T-helper 1 cell (primary cell): ENCODE results near the gene MTFR2.
A peak's percentile ranks its signal among the peaks of the same experiment; 100 is the strongest.

Source experiments
- DNase-seq, 5 donors: peaks; one replicate each; pipeline ENCODE4 v3.0.0-alpha.2; 2012 to 2020
- total RNA-seq, 4 donors: gene quantifications; one replicate each; lab custom pipeline; 2026; lab: John Stamatoyannopoulos, UW

The MTFR2 gene
- total RNA-seq, result 1.2 to 4.3 (median 3.3) reads per million in 4 donors

- peak; percentile 85 to 98 (median 92) for DNase-seq
Observed at GRCh38 chr6:136249811-136250685, at the start of gene MTFR2. Gene MTFR2, minus strand, starts transcription at chr6:136250311. Its CDS starts 1,212 bp downstream, at chr6:136249099.

DNA sequence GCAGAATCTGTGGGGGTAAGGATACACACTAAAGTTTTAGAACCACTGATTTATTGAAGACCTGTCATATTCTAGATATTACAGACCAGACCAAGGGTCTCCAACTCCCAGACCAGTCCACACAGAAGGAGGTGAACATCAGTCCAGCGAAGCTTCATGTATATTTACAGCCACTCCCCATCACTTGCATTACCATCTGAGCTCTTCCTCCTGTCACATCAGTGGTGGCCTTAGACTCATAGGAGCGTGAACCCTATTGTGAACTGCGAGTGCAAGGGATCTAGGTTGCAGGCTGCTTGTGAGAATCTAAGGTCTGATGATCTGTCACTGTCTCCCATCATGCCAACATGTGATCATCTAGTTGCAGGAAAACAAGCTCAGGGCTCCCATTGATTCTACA is 44.5 kb upstream of the MTFR2 start:
- no peak for DNase-seq

DNA sequence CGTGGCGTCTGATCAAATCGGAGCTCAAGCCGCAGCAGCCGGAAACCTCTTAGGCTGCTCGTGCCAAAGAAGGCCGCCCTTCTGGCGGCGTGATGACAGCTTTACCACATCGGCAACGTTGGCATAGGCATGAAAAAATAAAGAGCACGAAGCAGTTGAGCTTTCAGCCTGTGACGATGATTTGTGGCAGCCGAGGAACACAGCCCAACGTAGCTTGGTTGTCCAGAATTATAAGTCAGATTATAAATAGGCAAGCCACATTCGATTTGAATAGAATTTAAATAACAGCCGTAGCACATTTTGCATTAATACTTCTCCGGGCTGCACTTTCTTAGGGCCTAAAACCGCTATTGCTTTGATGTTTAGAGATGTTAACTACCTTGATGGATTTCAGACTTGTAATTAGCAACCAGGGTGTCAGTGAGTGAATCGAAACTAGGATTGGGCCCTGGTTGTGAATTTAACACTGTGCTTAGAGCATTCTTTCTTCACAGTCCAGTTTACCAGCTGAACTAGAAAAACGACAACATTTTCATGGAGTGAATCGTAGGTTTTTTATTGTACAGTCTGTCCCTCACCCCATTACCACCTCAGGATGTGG is 40.4 kb upstream of the MTFR2 start:
- DNase-seq, result peak; percentile 67 to 94 (median 79)

DNA sequence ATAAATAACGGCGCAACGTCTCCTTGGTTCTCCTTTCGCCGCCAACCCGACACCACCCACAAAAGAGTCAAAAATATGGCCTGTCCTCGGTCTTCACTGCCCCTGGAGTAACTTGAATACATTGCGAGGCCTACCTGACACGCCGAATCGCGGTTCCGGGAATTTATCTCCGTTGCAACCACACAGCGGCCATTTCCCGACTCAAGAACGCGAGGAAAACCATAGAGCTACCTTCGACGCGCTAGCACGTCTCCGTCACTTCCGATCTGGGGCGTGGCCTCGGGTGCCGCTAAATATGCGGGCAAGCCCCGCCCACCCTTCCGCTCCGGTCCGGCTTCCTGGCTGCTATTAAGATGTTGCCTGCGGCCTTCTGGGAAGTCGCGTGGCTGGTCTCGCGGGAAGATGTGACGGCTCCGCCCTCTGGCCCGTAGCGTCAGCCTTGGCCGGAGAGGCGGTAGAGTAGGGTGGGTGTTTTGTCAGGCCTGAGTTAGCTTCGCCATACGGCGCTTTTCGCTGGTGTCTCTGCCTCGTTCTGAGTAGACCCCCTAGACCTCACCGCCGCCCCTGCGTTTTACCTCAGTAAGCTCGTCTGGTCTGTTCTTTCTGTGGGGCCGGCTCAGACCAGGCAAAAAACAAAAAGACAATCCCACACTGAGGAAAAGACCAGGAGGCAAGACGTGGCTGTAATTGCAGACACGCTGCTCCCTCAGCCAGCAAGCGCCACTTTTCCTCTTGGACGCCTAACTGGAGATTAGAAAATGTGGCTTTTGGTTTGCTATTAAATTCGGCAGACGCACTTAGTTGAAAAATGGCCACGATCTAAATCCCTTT is 39.7 kb upstream of the MTFR2 start, which contains the start of gene BCLAF1:
TSS of gene BCLAF1 (minus strand) at position 268 of the 831 bp plus-strand sequence. CDS start 9,980 bp downstream, outside the sequence.
- DNase-seq, result peak; percentile 99 to 100 (median 99)

DNA sequence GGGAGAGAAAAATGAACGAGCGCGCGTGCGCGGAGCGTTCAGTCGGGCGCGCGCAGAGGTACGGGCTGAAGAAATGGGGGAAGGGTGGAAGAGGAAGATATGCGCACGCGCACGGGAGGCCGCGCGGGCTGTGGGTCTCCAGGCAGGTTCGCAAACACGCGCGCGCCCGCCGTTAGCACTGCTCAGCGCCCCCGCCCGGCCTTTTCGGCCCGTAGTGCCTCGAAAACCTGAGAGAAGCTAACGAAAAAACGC is 39.1 kb upstream of the MTFR2 start:
- DNase-seq, result peak; percentile 88 to 96 (median 92)

GRCh38 chr6:136288566-136289326 is 38.6 kb upstream of the MTFR2 start:
- peak; percentile 87 to 94 (median 90) for DNase-seq

DNA sequence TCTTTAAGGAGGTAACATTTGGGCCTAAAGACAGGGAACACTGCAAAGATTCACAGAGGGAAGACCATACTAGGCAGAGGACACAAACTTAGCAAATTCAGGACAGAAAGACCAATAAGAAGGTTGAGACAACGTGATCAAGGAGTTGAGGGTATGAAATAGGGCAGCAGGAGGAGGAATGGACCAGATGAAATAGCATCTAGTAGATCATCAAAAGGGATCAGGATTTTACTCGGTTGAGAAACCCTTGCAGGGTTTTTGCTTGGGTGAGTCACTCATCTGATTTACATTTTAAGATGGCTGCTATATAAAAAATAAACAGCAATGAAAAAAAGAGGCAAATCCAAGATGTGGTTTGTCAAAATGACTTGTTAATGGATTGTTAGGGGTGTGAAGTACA is 34.8 kb upstream of the MTFR2 start:
- no peak for DNase-seq

GRCh38 chr6:136282906-136283305 is 32.8 kb upstream of the MTFR2 start:
- DNase-seq, result no peak

DNA sequence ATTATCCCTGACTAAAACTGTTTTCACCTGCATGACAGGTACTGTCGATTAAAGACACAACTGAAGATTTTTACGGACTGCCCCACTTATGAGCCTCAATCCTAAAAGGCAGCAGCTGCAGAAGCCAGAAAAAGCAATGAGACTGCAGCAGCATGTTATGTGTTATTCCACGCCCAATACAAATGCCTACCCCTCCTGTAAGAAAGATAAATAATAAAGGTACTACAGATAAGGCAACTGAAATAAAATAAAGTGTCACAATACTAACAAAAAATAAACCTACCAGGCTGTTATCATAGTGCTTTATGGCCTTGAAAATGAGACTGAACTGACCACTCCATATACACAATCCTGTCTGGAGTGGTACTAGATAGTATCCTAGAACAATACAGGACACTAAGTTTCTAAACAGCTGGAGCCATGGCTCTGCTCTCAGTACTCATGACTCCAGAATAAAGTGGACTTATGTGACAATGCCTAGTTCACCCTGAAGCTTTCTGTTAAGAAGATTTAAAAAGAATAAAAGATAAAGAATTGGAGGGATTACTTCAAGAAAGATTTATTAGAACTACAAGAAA is 30.0 kb upstream of the MTFR2 start:
- DNase-seq, result no peak

- DNase-seq, result no peak
Observed at GRCh38 chr6:136274062-136274461, 24.0 kb upstream of the MTFR2 start.

DNA sequence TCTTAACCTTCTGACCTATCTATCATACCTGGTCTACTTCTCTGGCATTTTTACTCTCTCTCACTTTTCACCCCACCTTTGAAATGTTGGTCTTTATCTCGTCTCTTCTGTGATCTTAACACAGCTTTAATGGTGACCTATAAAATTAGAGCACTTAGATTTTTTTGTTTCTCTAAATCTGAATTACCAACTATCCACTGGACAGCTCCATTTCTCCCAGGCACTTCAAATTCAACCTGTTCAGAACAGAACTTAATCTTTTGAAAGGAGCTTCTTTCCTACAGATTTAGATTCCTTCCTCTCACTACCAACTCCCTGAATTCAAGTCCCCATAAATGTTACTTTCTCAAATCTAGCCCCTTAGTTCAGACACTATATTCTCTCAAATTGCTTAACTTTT is 15.0 kb upstream of the MTFR2 start:
- DNase-seq, result no peak

- no peak for DNase-seq
Observed at GRCh38 chr6:136262940-136263339, 12.8 kb upstream of the MTFR2 start.

DNA sequence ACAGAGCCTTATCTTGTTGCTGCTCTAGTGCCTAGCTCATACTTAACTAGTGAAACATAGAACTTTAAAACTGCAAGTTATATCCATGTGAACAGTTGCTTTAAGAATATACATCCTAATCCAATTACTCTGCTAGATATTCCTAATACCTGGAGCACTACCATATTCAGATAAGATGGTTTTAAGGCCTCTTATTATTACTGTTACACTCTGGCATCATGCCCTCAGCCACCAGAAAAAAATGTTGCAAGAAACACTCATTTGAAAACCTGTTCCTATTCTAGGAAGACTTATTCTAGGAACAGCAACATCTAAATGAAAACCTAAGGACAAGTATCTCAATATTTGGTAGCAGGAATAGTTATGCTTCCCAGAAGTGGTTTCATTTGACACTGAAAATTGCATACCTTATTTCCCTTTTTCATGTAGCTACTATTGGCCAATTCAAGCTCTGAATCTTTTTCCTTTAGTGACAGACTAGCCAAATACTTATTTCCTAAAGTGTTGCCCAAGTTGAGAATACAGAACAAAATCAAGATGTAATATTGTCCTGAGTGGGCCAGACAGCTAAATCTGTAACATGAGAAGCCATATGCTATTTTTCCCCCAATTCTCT is 4.8 kb upstream of the MTFR2 start:
- no peak for DNase-seq

DNA sequence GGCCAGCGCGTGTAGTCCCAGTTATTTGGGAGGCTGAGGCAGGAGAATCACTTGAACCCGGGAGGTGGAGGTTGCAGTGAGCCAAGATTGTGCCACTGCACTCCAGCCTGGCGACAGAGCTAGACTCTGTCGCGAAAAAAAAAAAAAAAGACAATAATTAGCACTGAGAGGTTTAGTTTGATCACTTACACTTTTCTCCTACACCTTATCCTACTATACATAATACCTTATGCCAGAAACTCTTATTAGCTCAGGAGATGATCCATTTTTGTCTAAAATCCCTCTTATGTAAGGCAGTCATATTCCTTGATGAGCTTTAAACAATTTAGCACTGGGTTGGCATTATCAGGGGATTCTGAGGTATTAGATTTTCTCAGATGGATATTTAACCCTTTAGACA is 3.6 kb upstream of the MTFR2 start:
- DNase-seq, result no peak

DNA sequence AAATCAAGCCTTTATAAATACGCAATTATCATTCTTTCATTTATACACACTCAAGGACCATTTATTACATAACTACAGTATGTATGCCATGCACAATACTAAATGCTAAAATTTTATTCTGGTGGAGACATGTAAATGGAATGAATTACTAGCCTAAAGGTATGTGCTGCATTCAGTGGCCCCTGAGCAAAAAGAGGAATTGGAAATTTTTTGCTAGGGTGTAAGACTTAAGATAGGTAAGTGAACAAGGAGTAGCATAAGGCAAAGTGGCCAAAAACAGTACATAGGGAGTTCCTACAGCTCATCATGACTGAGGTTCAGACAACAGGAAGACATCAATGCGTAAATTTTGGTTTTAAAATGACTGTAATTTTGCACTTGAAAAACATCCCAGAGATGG is 2.3 kb upstream of the MTFR2 start:
- DNase-seq, result peak in 1 of 5 donors; percentile 10

GRCh38 chr6:136251394-136251793 is 1.3 kb upstream of the MTFR2 start:
- DNase-seq, result no peak

GRCh38 chr6:136250686-136251008 is 536 bp upstream of the MTFR2 start:
- peak in 1 of 5 donors; percentile 8 for DNase-seq

DNA sequence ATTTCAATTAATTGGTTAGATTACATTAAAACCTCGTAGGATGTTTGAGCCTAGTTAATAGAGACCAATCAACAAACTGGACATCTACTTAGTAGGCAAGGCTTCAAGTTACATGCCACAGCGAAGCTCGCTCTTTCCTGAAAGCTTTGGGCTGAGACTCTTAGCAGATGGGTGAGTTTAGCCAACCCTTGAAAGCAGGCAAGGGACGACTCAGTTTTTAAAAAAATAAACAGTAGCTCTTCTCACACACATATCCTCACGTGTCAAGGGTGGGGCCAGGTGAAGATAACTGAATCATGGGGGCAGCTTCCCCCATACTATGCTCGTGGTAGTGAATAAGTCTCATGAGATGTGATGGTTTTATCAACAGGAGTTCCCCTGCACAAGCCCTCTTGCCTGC is 775 bp downstream of the MTFR2 start:
- DNase-seq, result no peak

DNA sequence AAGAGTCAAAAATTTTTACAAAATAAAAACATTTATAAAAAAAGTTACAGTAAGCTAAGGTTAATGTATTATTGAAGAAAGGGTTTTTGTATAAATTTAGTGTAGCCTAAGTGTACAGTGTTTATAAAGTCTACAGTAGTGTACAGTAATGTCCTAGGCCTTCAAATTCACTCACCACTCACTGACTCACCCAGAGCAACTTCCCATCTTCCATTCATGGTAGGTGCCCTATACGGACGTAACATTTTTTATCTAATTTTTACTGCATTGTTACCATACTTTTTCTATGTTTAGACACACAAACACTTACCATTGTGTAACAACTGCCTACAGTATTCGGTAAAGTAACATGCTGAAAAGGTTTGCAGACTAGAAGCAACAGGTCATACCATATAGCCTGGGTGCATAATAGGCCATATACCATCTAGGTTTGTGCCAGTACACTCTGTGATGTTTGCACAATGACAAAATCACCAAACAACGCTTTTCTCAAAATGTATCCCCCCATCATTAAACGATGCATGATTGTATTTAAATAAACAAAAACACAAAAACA is 6.0 kb downstream of the MTFR2 start:
- no peak for DNase-seq

- no peak for DNase-seq
Observed at GRCh38 chr6:136236466-136237293, 13.4 kb downstream of the MTFR2 start.

- DNase-seq, result no peak
Observed at GRCh38 chr6:136235233-136235564, 14.9 kb downstream of the MTFR2 start.
